ENCODE measurements around the gene GLB1L3.

DNA sequence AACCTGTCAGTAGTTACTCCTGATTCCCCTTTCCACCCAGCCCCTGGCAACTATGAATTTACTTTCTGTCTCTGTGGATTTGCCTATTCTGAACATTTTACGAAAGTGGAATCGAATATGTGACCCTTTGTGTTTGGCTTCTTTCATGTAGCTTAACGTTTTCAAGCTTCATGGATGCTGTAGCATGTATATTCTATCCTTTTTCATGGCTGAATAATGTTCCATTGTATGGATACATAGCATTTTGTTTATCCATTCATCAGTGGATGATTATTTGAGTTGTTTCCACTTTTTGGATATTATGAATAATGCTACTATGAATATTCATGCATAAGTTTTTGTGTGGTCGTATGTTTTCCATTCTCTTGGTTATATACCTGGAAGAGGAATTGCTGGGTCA is 46.4 kb downstream of the GLB1L3 start:
- TF ChIP-seq CTCF (IDR thresholded peaks at IDR 0.05) (no peak), POLR2AphosphoS5 (IDR thresholded peaks at IDR 0.05) (no peak), POLR2A (IDR thresholded peaks at IDR 0.05) (no peak), EP300 (IDR thresholded peaks at IDR 0.05) (no peak)
